ENCODE data around the gene NCAM1. TPM values are rescaled to one million over a fixed set of nuclear protein-coding genes. Genes with fewer than 3 reads are reported as not detected.

NCAM1 gene
- total RNA-seq, 1 experiment from 2014 or later = 0.22 TPM

GRCh38 chr11:112989198-112989597 lies 28.0 kb downstream of the NCAM1 start:
- Histone ChIP-seq H3K9me2 (ENCODE audit: insufficient read depth) (no peaks in the 10 kb centered on the region), H3K79me2 (ENCODE audit: insufficient read depth, low read length) (no peaks in the 10 kb centered on the region), H3K4me2 (ENCODE audit: low read length) (no peak overlapping the region), H4K20me1 (ENCODE audit: insufficient read depth) (no peaks in the 10 kb centered on the region), H3K36me3 (ENCODE audit: control insufficient read depth in 1 of 2, insufficient read depth in 2 of 2, low read length in 2 of 2) (no peaks in the 10 kb centered on the region), H3K4me1 (ENCODE audit: control insufficient read depth in 1 of 2, insufficient read depth in 2 of 2, low read length in 2 of 2) (no peaks in the 10 kb centered on the region), H3K4me3 (replicated peaks in 1 of 2; ENCODE audit: low read depth in 1 of 2, low read length in 2 of 2) (no peak overlapping the region), H3K9ac (ENCODE audit: low read length) (no peak overlapping the region), H3K27me3 (ENCODE audit: insufficient read depth, low read length) (0 out of 2 replicates have a peak, but pooled peaks cover 4% of the 10 kb centered on the region), H2AFZ (ENCODE audit: low read depth, low read length, poor library complexity, severe bottlenecking) (no peak overlapping the region), H3K27ac (ENCODE audit: low read depth, low read length) (no peak overlapping the region), H3K9me3 (ENCODE audit: control insufficient read depth in 1 of 2, insufficient read depth in 1 of 2, low read depth in 1 of 2, low read length in 2 of 2) (no peaks in the 10 kb centered on the region)
- DNase-seq (ENCODE audit: low read depth, low spot score) (no peak), ATAC-seq (no peak)
- ChIA-PET POLR2A (no interaction called here), CTCF (no interaction called here), RAD21 (ENCODE audit: low non-redundant PET in 1 of 2, low total read pairs in 2 of 2, uncharacterized antibody in 2 of 2, unreplicated experiment in 2 of 2) (no interaction called here)
- BruUV-seq (replicated peaks) = no TSS peak
- no peak for TF ChIP-seq EZH2phosphoT487 (IDR thresholded peaks at IDR 0.05; ENCODE audit: borderline replicate concordance)
- no peak for TF ChIP-seq SRF (IDR thresholded peaks at IDR 0.05; ENCODE audit: low read depth)
- TF ChIP-seq RAD21 (IDR thresholded peaks at IDR 0.05; ENCODE audit: low read depth) = no peak
- no peak for TF ChIP-seq POLR2AphosphoS5 (IDR thresholded peaks at IDR 0.05; ENCODE audit: low read depth, low read length)
- no peak for TF ChIP-seq ZNF274 (IDR thresholded peaks at IDR 0.05; ENCODE audit: low read depth, low read length)
- TF ChIP-seq ZFX (IDR thresholded peaks at IDR 0.05) = no peak
- no peak for TF ChIP-seq JUND (IDR thresholded peaks at IDR 0.05)
- TF ChIP-seq YY1 (IDR thresholded peaks at IDR 0.05; ENCODE audit: extremely low read depth, insufficient replicate concordance, low read depth, low read length) = no peak
- TF ChIP-seq CEBPB (IDR thresholded peaks at IDR 0.05; ENCODE audit: low read depth) = no peak
- TF ChIP-seq CBX3 (IDR thresholded peaks at IDR 0.05; ENCODE audit: low read depth) = no peak
- TF ChIP-seq, protein P1, sequence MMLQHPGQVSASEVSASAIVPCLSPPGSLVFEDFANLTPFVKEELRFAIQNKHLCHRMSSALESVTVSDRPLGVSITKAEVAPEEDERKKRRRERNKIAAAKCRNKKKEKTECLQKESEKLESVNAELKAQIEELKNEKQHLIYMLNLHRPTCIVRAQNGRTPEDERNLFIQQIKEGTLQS (IDR thresholded peaks at IDR 0.05) = no peak
- TF ChIP-seq, protein P2, sequence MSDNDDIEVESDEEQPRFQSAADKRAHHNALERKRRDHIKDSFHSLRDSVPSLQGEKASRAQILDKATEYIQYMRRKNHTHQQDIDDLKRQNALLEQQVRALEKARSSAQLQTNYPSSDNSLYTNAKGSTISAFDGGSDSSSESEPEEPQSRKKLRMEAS (IDR thresholded peaks at IDR 0.05) = no peak
- no peak for TF ChIP-seq ELF1 (IDR thresholded peaks at IDR 0.05; ENCODE audit: borderline replicate concordance, low read depth)
- no peak for TF ChIP-seq POLR2A (IDR thresholded peaks at IDR 0.05; ENCODE audit: borderline replicate concordance, extremely low read depth, insufficient read depth, insufficient read length)
- TF ChIP-seq ZBTB33 (IDR thresholded peaks at IDR 0.05; ENCODE audit: extremely low read depth, insufficient replicate concordance, low read length) = no peak
- no peak for TF ChIP-seq TCF7L2 (IDR thresholded peaks at IDR 0.05; ENCODE audit: borderline replicate concordance, extremely low read depth, insufficient read depth, insufficient read length)
- TF ChIP-seq EZH2 (IDR thresholded peaks at IDR 0.05) = no peak
- TF ChIP-seq EGR1 (IDR thresholded peaks at IDR 0.05; ENCODE audit: low read depth) = no peak
- no peak for TF ChIP-seq SP1 (IDR thresholded peaks at IDR 0.05; ENCODE audit: low read depth)
- TF ChIP-seq, protein P3, sequence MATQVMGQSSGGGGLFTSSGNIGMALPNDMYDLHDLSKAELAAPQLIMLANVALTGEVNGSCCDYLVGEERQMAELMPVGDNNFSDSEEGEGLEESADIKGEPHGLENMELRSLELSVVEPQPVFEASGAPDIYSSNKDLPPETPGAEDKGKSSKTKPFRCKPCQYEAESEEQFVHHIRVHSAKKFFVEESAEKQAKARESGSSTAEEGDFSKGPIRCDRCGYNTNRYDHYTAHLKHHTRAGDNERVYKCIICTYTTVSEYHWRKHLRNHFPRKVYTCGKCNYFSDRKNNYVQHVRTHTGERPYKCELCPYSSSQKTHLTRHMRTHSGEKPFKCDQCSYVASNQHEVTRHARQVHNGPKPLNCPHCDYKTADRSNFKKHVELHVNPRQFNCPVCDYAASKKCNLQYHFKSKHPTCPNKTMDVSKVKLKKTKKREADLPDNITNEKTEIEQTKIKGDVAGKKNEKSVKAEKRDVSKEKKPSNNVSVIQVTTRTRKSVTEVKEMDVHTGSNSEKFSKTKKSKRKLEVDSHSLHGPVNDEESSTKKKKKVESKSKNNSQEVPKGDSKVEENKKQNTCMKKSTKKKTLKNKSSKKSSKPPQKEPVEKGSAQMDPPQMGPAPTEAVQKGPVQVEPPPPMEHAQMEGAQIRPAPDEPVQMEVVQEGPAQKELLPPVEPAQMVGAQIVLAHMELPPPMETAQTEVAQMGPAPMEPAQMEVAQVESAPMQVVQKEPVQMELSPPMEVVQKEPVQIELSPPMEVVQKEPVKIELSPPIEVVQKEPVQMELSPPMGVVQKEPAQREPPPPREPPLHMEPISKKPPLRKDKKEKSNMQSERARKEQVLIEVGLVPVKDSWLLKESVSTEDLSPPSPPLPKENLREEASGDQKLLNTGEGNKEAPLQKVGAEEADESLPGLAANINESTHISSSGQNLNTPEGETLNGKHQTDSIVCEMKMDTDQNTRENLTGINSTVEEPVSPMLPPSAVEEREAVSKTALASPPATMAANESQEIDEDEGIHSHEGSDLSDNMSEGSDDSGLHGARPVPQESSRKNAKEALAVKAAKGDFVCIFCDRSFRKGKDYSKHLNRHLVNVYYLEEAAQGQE (IDR thresholded peaks at IDR 0.05; ENCODE audit: low read depth) = no peak
- intact Hi-C loops (cut with micrococcal nuclease) = no loop called here
